Bronchial epithelial cell (primary cell): Measurements from ENCODE around the gene PDHX. TPM values are rescaled to one million over a fixed set of nuclear protein-coding genes. Genes with fewer than 3 reads are reported as not detected.

ENCODE experiments used
- DNase-seq: peaks from one replicate; pipeline ENCODE4 v3.0.0-alpha.2; 2010; ENCODE audit warnings: low read depth
- FAIRE-seq: peaks from 2 replicates; lab custom pipeline; 2011; peaks lifted over from hg19 to GRCh38; lab: Jason Lieb, UNC
- H3K27me3 ChIP-seq: 2 replicates; pipeline ENCODE4 v1.5.1; 2011; ENCODE audit warnings: low read length; ENCODE audit not compliant: control insufficient read depth, insufficient read depth
- H3K36me3 ChIP-seq: 2 replicates; pipeline ENCODE4 v1.5.1; 2011; ENCODE audit warnings: low read length; ENCODE audit not compliant: control insufficient read depth, insufficient read depth
- H3K4me3 ChIP-seq: 2 replicates; pipeline ENCODE4 v1.5.1; 2011; ENCODE audit warnings: mild to moderate bottlenecking, low read depth, low read length, control low read depth
- CTCF ChIP-seq: IDR thresholded peaks from 2 replicates; pipeline ENCODE4 v1.5.1; 2011; ENCODE audit warnings: mild to moderate bottlenecking, moderate library complexity, low read length, control low read depth, inconsistent platforms; ENCODE audit not compliant: insufficient read depth, severe bottlenecking
- total RNA-seq: library from RNA; depleted of rRNA; stranded (reverse); fragments of >200 nt; gene quantifications from 2 replicates; pipeline ENCODE4 v1.2.1, GENCODE V29; 2014

Gene PDHX
- total RNA-seq, 1 donor from 2014 or later = 26.6 TPM

GRCh38 chr11:34964610-34965331 lies 48.4 kb downstream of the PDHX start:
- DNase-seq (no peak), FAIRE-seq (peak; percentile 28)
- H3K36me3 ChIP-seq = peaks cover 3% of the 10 kb centered on the region
- H3K4me3 ChIP-seq = no peak overlapping the region
- no peak for TF ChIP-seq CTCF
- no peaks in the 10 kb centered on the region for H3K27me3 ChIP-seq

- H3K27me3 ChIP-seq = no peaks in the 10 kb centered on the region
- H3K36me3 ChIP-seq = peaks cover 3% of the 10 kb centered on the region
- FAIRE-seq (no peak), DNase-seq (no peak)
- TF ChIP-seq CTCF = no peak
- H3K4me3 ChIP-seq = no peak overlapping the region
These were observed 52.4 kb downstream of the PDHX start for GRCh38 chr11:34968862-34969261.

GRCh38 chr11:34970033-34970432 lies 53.6 kb downstream of the PDHX start:
- no peak for FAIRE-seq
- peaks cover 3% of the 10 kb centered on the region for H3K36me3 ChIP-seq
- TF ChIP-seq CTCF = no peak
- no peaks in the 10 kb centered on the region for H3K27me3 ChIP-seq
- no peak for DNase-seq
- H3K4me3 ChIP-seq = no peak overlapping the region

- FAIRE-seq (no peak), DNase-seq (no peak)
- Histone ChIP-seq H3K4me3 (no peak overlapping the region), H3K27me3 (no peaks in the 10 kb centered on the region), H3K36me3 (peaks cover 3% of the 10 kb centered on the region)
- TF ChIP-seq CTCF = no peak
These were observed 54.1 kb downstream of the PDHX start for GRCh38 chr11:34970480-34970879.

DNA sequence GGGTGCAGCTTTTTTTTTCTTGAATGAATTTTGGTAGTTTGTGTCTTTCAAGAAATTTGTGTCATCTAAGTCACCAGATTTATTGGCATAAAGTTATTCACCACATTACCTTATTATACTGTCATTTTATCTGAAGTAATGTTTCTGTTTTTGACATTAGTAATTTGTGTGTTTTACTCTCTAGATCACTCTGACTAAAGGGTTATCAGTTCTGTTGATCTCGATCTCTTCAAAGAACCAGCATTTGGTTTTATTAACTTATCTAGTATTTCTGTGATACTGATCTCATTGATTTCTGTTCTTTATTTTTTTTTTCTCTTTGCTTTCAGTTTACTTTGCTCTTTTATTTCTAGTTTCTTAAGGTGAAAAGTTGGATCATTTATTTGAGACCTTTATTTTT lies 55.5 kb downstream of the PDHX start:
- TF ChIP-seq CTCF = no peak
- FAIRE-seq (no peak), DNase-seq (no peak)
- H3K36me3 ChIP-seq = peaks cover 1% of the 10 kb centered on the region
- no peak overlapping the region for H3K4me3 ChIP-seq
- no peaks in the 10 kb centered on the region for H3K27me3 ChIP-seq

DNA sequence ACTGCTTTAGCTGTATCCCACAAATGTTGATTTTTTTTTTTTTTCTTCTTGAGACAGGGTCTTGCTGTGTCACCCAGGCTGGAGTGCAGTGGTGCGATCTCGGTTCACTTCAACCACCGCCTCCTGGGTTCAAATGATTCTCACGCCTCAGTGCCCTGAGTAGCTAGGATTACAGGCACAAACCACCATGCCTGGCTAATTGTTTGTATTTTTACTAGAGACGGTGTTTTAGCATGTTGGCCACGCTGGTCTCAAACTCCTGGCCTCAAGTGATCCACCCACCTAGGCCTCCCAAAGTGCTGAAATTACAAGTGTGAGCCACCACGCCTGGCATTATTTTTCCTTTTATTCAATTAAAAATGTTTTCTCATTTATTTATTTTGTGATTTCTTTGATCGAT lies 55.9 kb downstream of the PDHX start:
- DNase-seq = no peak
- FAIRE-seq = no peak
- Histone ChIP-seq H3K36me3 (peaks cover 1% of the 10 kb centered on the region), H3K27me3 (no peaks in the 10 kb centered on the region), H3K4me3 (no peak overlapping the region)
- TF ChIP-seq CTCF = no peak
